MCF 10A (cell line): ENCODE results near the gene LUZP1. TPM values are rescaled to one million over a fixed set of nuclear protein-coding genes. Genes with fewer than 3 reads are reported as not detected.

Source experiments
- BruUV-seq: library from RNA; stranded (reverse); fragments of 400-500 nt; replicated peaks from 2 replicates; lab custom pipeline; 2021; lab: Mats Ljungman, UMichigan
- CTCF ChIA-PET: fragments of 300-600 bp; sonication (Branson Sonifier 250); formaldehyde crosslinking; extraction: SDS; loops from one replicate; lab custom pipeline; 2021; ENCODE audit warnings: antibody characterized with exemption, inconsistent platforms; lab: Yijun Ruan, JAX
- POLR2A ChIA-PET: fragments of 300-600, 350-650 bp; sonication (Branson Sonifier 250); formaldehyde crosslinking; extraction: SDS; loops from one replicate; lab custom pipeline; 2020; ENCODE audit warnings: antibody characterized with exemption, inconsistent platforms; lab: Yijun Ruan, JAX
- DNase-seq: peaks from one replicate; pipeline ENCODE4 v3.0.0-alpha.2; 2018; ENCODE audit not compliant: unreplicated experiment
- H3K27ac Mint-ChIP-seq: one replicate; pipeline ENCODE4 v1.8.0; 2022; ENCODE audit warnings: mild to moderate bottlenecking, low read depth, mixed read lengths; ENCODE audit not compliant: unreplicated experiment
- H3K27me3 Mint-ChIP-seq: one replicate; pipeline ENCODE4 v1.8.0; 2022; ENCODE audit warnings: mixed read lengths; ENCODE audit not compliant: insufficient read depth, unreplicated experiment
- H3K36me3 Mint-ChIP-seq: one replicate; pipeline ENCODE4 v1.8.0; 2022; ENCODE audit warnings: mild to moderate bottlenecking, moderate library complexity, mixed read lengths; ENCODE audit not compliant: insufficient read depth, unreplicated experiment
- H3K4me1 Mint-ChIP-seq: one replicate; pipeline ENCODE4 v1.8.0; 2022; ENCODE audit warnings: mixed read lengths; ENCODE audit not compliant: insufficient read depth, unreplicated experiment
- H3K4me3 Mint-ChIP-seq: one replicate; pipeline ENCODE4 v1.8.0; 2022; ENCODE audit warnings: mild to moderate bottlenecking, moderate library complexity, mixed read lengths; ENCODE audit not compliant: unreplicated experiment
- H3K9me3 Mint-ChIP-seq: one replicate; pipeline ENCODE4 v1.8.0; 2022; ENCODE audit warnings: mixed read lengths; ENCODE audit not compliant: unreplicated experiment
- CTCF ChIP-seq: fragments of 200-600 bp; IDR thresholded peaks from one replicate; pipeline ENCODE4 v1.8.0; 2022; ENCODE audit warnings: antibody characterized with exemption, mild to moderate bottlenecking; ENCODE audit not compliant: unreplicated experiment
- intact Hi-C: fragments of 100-400 bp; cut with micrococcal nuclease; formaldehyde crosslinking; loops from 2 replicates; pipeline ENCODE4 v1.14.1; 2022
- total RNA-seq: library from RNA; stranded (reverse); gene quantifications from 2 replicates; pipeline ENCODE4 v1.2.3, GENCODE V29; 2022

LUZP1 gene
- total RNA-seq, 1 experiment from 2014 or later = 37.2 TPM

GRCh38 chr1:23122023-23122748 lies 46.5 kb downstream of the LUZP1 start:
- no peak overlapping the region for H3K27ac Mint-ChIP-seq
- H3K27me3 Mint-ChIP-seq = no peaks in the 10 kb centered on the region
- BruUV-seq = no TSS peak

GRCh38 chr1:23120383-23120782 lies 48.3 kb downstream of the LUZP1 start:
- DNase-seq = no peak
- H3K36me3 Mint-ChIP-seq = no peaks in the 10 kb centered on the region
- H3K27me3 Mint-ChIP-seq = no peaks in the 10 kb centered on the region
- no peak for TF ChIP-seq CTCF
- no peak overlapping the region for H3K4me3 Mint-ChIP-seq
- BruUV-seq = no TSS peak
- H3K9me3 Mint-ChIP-seq = no peaks in the 10 kb centered on the region
- ChIA-PET CTCF (interaction anchor here (0.7 to 3.1 kb wide), 4 partner anchors 21 to 68 kb away, joined by 4 to 15 read pairs (median 6); no protein-coding TSS in a partner anchor), POLR2A (interaction anchor here (8.1 to 11.9 kb wide), 2 partner anchors 19 to 46 kb away, joined by 57 to 137 read pairs; partner anchors contain the start of gene LUZP1)
- H3K27ac Mint-ChIP-seq = peak overlapping the region; percentile 91
- H3K4me1 Mint-ChIP-seq = peaks cover 17% of the 10 kb centered on the region
- intact Hi-C loops = no loop called here

More at GRCh38 chr1:23122023-23122748, 46.5 kb downstream of the LUZP1 start:
- DNase-seq = peak; percentile 57
- H3K36me3 Mint-ChIP-seq = no peaks in the 10 kb centered on the region
- no peaks in the 10 kb centered on the region for H3K9me3 Mint-ChIP-seq
- ChIA-PET POLR2A (interaction anchor here (0.6 to 11.9 kb wide), 6 partner anchors 12 to 232 kb away, joined by 3 to 137 read pairs (median 6); partner anchors contain the start of gene LUZP1), CTCF (interaction anchor here (0.6 to 3.1 kb wide), 2 partner anchors 39 to 62 kb away, joined by 4 to 15 read pairs; no protein-coding TSS in a partner anchor)
- no peak for TF ChIP-seq CTCF
- intact Hi-C loops = no loop called here
- H3K4me3 Mint-ChIP-seq = no peak overlapping the region
- H3K4me1 Mint-ChIP-seq = peaks cover 32% of the 10 kb centered on the region

- no peak for DNase-seq
- no peaks in the 10 kb centered on the region for H3K9me3 Mint-ChIP-seq
- TF ChIP-seq CTCF = no peak
- H3K36me3 Mint-ChIP-seq = no peaks in the 10 kb centered on the region
- peak overlapping the region; percentile 61 for H3K4me3 Mint-ChIP-seq
- peak overlapping the region; percentile 91 for H3K27ac Mint-ChIP-seq
- intact Hi-C loops = no loop called here
- no TSS peak for BruUV-seq
- peaks cover 17% of the 10 kb centered on the region for H3K4me1 Mint-ChIP-seq
- POLR2A ChIA-PET = interaction anchor here (0.5 to 11.9 kb wide), 7 partner anchors 8 to 1726 kb away, joined by 3 to 137 read pairs (median 4); partner anchors contain the start of gene LUZP1
- H3K27me3 Mint-ChIP-seq = no peaks in the 10 kb centered on the region
- CTCF ChIA-PET = interaction anchor here (1.3 to 3.1 kb wide), 4 partner anchors 20 to 65 kb away, joined by 3 to 15 read pairs (median 6); no protein-coding TSS in a partner anchor
Measured at GRCh38 chr1:23118957-23119792, 49.5 kb downstream of the LUZP1 start.
